PC-3 (cell line): ENCODE data around the gene EDNRA. TPM values are rescaled to one million over a fixed set of nuclear protein-coding genes. Genes with fewer than 3 reads are reported as not detected.

Experiments used
- ATAC-seq: fragments of 200-7000 bp; cut with Tn5 transposase; 2 replicates; pipeline ENCODE4 v1.9.1; 2020; ENCODE audit warnings: mild to moderate bottlenecking, moderate library complexity
- BruUV-seq: library from RNA; stranded (reverse); fragments of 400-500 nt; replicated peaks from 2 replicates; lab custom pipeline; 2021; lab: Mats Ljungman, UMichigan
- CTCF ChIA-PET: fragments of 300-600 bp; sonication (Branson Sonifier 250); formaldehyde crosslinking; loops from one replicate; lab custom pipeline; 2022; ENCODE audit warnings: antibody characterized with exemption; lab: Charles Lee
- POLR2A ChIA-PET: fragments of 300-600 bp; sonication (Branson Sonifier 250); formaldehyde crosslinking; loops from one replicate; lab custom pipeline; 2022; ENCODE audit warnings: antibody characterized with exemption; ENCODE audit not compliant: unreplicated experiment; lab: Charles Lee
- DNase-seq: peaks from one replicate; pipeline ENCODE4 v3.0.0-alpha.2; 2015
- H2AFZ ChIP-seq: fragments of 300-600 bp; sonication (generic); 2 replicates; pipeline ENCODE4 v1.6.0; 2016; ENCODE audit warnings: antibody characterized with exemption, low read length
- H3F3A ChIP-seq: fragments of 300-600 bp; sonication (generic); one replicate; pipeline ENCODE4 v1.6.0; 2017; ENCODE audit warnings: antibody characterized with exemption, low read length, control low read depth, mild to moderate bottlenecking; ENCODE audit not compliant: unreplicated experiment
- H3K27ac ChIP-seq: fragments of 300-600 bp; sonication (generic); 2 replicates; pipeline ENCODE4 v1.5.1; 2016; ENCODE audit warnings: mild to moderate bottlenecking, low read length
- H3K27me3 ChIP-seq: fragments of 300-600 bp; sonication (generic); 2 replicates; pipeline ENCODE4 v1.6.1; 2016; ENCODE audit warnings: low read length, mixed read lengths
- H3K36me3 ChIP-seq: fragments of 300-600 bp; sonication (generic); 2 replicates; pipeline ENCODE4 v1.6.1; 2016; ENCODE audit warnings: low read depth, mixed run types, low read length, mixed read lengths
- H3K4me1 ChIP-seq: fragments of 300-600 bp; sonication (generic); 2 replicates; pipeline ENCODE4 v1.5.1; 2016; ENCODE audit warnings: low read length; ENCODE audit not compliant: insufficient read depth
- H3K4me2 ChIP-seq: fragments of 300-600 bp; sonication (generic); 2 replicates; pipeline ENCODE4 v1.6.0; 2016; ENCODE audit warnings: low read length
- H3K4me3 ChIP-seq: fragments of 300-600 bp; sonication (generic); 2 replicates; pipeline ENCODE4 v1.5.1; 2016; ENCODE audit warnings: mild to moderate bottlenecking, low read length, mixed read lengths
- H3K79me2 ChIP-seq: fragments of 300-600 bp; sonication (generic); 2 replicates; pipeline ENCODE4 v1.6.1; 2017; ENCODE audit warnings: low read length, mixed read lengths
- H3K9ac ChIP-seq: fragments of 300-600 bp; sonication (generic); 2 replicates; pipeline ENCODE4 v1.6.0; 2016; ENCODE audit warnings: mild to moderate bottlenecking, low read length
- H3K9me2 ChIP-seq: fragments of 300-600 bp; sonication (generic); replicated peaks from 2 replicates; pipeline ENCODE4 v1.6.1; 2016; ENCODE audit warnings: mixed run types, low read length, mixed read lengths
- H3K9me3 ChIP-seq: fragments of 300-600 bp; sonication (generic); 2 replicates; pipeline ENCODE4 v1.6.1; 2016; ENCODE audit warnings: low read length, mixed read lengths
- H4K20me1 ChIP-seq: fragments of 300-600 bp; sonication (generic); 2 replicates; pipeline ENCODE4 v1.6.1; 2016; ENCODE audit warnings: low read length, mixed read lengths
- CTCF ChIP-seq: fragments of 300-600 bp; sonication (generic); conservative IDR thresholded peaks from 2 replicates; pipeline ENCODE4 v1.5.1; 2017; ENCODE audit warnings: antibody characterized with exemption, low read depth, mild to moderate bottlenecking, low read length
- EZH2 ChIP-seq: fragments of 300-600 bp; sonication (generic); IDR thresholded peaks from one replicate; pipeline ENCODE4 v1.6.1; 2017; ENCODE audit warnings: antibody characterized with exemption, mild to moderate bottlenecking, low read length; ENCODE audit not compliant: unreplicated experiment
- EZH2phosphoT487 ChIP-seq: fragments of 300-600 bp; sonication (generic); IDR thresholded peaks from 2 replicates; pipeline ENCODE4 v1.6.1; 2018; ENCODE audit warnings: mild to moderate bottlenecking, antibody characterized with exemption, low read length, borderline replicate concordance
- intact Hi-C: fragments of 100-400 bp; cut with micrococcal nuclease; formaldehyde crosslinking; loops from 2 replicates; pipeline ENCODE4 v1.9.0; 2023
- total RNA-seq: library from RNA; depleted of rRNA; stranded (reverse); fragments of >200 nt; gene quantifications from 2 replicates; pipeline ENCODE4 v1.2.3, GENCODE V29; 2014

Gene EDNRA
- total RNA-seq, 1 experiment from 2014 or later = 2.4 TPM

- no TSS peak for BruUV-seq
Observed at GRCh38 chr4:147530134-147530533, 49.2 kb downstream of the EDNRA start.

DNA sequence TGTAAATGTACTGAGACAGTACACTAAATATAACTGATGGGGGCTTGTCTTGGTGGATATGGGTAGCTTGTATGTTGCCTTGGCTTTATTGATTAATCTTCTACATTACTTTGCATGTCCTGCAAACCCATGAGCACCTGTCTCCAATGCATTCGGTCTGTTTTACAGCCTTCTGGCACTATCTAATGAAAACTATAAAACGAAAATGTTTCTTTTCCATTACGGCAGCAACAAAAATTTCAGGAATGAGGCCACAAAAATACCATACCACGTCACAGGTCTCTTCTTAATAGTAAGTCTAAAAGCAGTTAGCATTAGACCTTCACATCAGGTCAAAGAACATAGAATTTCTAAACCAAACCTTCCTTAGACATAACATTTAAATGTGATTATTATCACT lies 49.8 kb downstream of the EDNRA start:
- Histone ChIP-seq H3K79me2 (no peaks in the 10 kb centered on the region), H3F3A (no peaks in the 10 kb centered on the region), H3K9me2 (no peaks in the 10 kb centered on the region), H3K27me3 (no peaks in the 10 kb centered on the region), H3K36me3 (no peaks in the 10 kb centered on the region), H4K20me1 (no peaks in the 10 kb centered on the region), H3K4me2 (no peak overlapping the region), H3K9me3 (no peaks in the 10 kb centered on the region), H3K9ac (no peak overlapping the region), H3K4me3 (no peak overlapping the region), H3K27ac (no peak overlapping the region), H3K4me1 (no peaks in the 10 kb centered on the region), H2AFZ (no peak overlapping the region)
- DNase-seq = no peak
- BruUV-seq = no TSS peak
- TF ChIP-seq EZH2phosphoT487 = no peak
- TF ChIP-seq CTCF = no peak
- TF ChIP-seq EZH2 = no peak
- intact Hi-C loops = no loop called here
- CTCF ChIA-PET = no interaction called here
- POLR2A ChIA-PET = no interaction called here
- no peak for ATAC-seq

More at GRCh38 chr4:147530134-147530533, 49.2 kb downstream of the EDNRA start:
- no peak overlapping the region for H2AFZ ChIP-seq
- H3K4me3 ChIP-seq = no peak overlapping the region
- POLR2A ChIA-PET = no interaction called here
- no peaks in the 10 kb centered on the region for H3K79me2 ChIP-seq
- no peaks in the 10 kb centered on the region for H4K20me1 ChIP-seq
- no peaks in the 10 kb centered on the region for H3F3A ChIP-seq
- H3K9me2 ChIP-seq = no peaks in the 10 kb centered on the region
- ATAC-seq (no peak), DNase-seq (no peak)
- CTCF ChIA-PET = no interaction called here
- H3K27ac ChIP-seq = no peak overlapping the region
- H3K9ac ChIP-seq = no peak overlapping the region
- intact Hi-C loops = no loop called here
- H3K36me3 ChIP-seq = no peaks in the 10 kb centered on the region
- TF ChIP-seq CTCF (no peak), EZH2 (no peak), EZH2phosphoT487 (no peak)
- no peak overlapping the region for H3K4me2 ChIP-seq
- no peaks in the 10 kb centered on the region for H3K9me3 ChIP-seq
- H3K4me1 ChIP-seq = no peaks in the 10 kb centered on the region
- H3K27me3 ChIP-seq = no peaks in the 10 kb centered on the region

DNA sequence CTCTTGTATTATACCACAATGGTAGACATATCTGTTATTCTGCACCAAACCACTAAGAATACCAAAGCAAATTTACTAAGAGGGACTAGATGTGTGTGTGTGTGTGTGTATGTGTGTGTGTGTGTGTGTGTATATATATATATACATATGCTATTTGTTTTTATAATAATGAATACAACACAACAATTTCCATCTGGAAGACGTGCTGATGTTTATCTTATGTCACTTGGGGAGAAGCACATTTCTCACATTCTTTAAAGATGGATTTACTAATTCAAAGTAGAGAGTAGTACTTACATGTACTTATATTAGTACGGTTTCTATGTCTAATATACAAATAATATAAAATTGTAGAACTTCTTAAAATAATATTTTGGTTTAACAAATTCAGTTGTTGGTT lies 52.0 kb downstream of the EDNRA start:
- no peak overlapping the region for H2AFZ ChIP-seq
- no peak overlapping the region for H3K27ac ChIP-seq
- H3K79me2 ChIP-seq = no peaks in the 10 kb centered on the region
- no peaks in the 10 kb centered on the region for H3K4me1 ChIP-seq
- no peaks in the 10 kb centered on the region for H3K27me3 ChIP-seq
- no peaks in the 10 kb centered on the region for H3K36me3 ChIP-seq
- CTCF ChIA-PET = no interaction called here
- no peak overlapping the region for H3K9ac ChIP-seq
- no peak for TF ChIP-seq EZH2
- no peak for TF ChIP-seq CTCF
- TF ChIP-seq EZH2phosphoT487 = no peak
- no peak overlapping the region for H3K4me2 ChIP-seq
- H3K9me3 ChIP-seq = no peaks in the 10 kb centered on the region
- intact Hi-C loops = no loop called here
- no peaks in the 10 kb centered on the region for H4K20me1 ChIP-seq
- no peak overlapping the region for H3K4me3 ChIP-seq
- no peaks in the 10 kb centered on the region for H3F3A ChIP-seq
- POLR2A ChIA-PET = no interaction called here
- ATAC-seq (no peak), DNase-seq (no peak)
- BruUV-seq = no TSS peak
- H3K9me2 ChIP-seq = no peaks in the 10 kb centered on the region
